Stimulated activated CD4-positive, alpha-beta T cell treated with anti-CD3 and anti-CD28 coated beads, Interleukin-15, amount 100 ng/mL, for 24 hours (primary cell): Measurements from ENCODE around the gene SIK3.
"Not testable (repeated sequence)": the region's sequence is repeated elsewhere in the genome, so short reads cannot be mapped to it uniquely, and the experiment has no call there.

Source experiments
- DNase-seq: peaks from one replicate; pipeline ENCODE4 v3.0.0-alpha.2; 2020

SIK3 gene

DNA sequence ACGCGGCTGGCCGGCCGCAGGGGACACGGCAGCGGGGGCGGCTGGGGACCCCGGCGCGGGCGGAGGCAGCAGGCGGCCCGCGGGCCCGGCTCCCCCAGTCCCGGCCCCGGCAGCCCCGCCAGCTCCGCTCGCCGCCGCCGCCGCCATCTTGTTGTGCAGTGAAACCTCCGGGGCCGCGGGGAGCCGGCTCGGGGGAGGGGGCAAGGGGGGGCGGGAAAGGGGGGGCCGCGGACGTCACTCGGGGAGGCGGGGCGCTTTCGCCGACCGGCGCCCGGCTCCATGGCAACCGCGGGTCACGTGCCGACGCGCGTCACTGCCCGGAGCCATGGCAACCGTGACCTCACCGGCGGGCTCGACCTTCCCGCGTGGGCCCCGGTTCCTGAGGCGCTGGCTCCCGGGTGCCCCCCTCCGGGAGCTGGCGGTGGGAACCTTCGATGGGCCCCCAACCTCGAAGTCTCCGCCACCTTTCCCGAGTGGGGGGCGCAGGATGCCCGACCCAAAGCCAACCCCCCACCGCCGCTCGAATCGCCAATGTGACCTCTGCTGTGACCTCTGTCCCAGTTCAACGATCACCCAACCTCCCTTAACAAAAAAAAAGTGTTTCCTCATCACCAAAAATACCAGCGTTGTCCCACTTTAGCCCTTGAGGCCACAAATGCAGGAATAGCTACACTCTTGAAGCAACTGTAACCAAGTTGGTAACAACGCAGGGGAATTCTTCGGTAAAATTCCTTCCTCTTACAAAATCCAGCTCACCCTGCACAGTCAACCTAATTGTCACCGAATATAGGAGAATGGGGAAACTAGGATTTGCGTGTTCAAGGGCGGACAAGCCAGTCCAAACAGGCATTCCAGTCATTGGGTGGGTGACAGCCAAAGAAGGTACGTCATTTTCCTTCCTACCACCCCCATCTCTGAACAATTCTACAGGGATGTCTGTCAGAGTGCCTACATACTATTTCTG is at the start of gene SIK3:
SIK3 (minus strand) TSS at position 160 of the 964 bp plus-strand sequence; CDS start at position 147, 13 bp downstream.
- peak; percentile 93 for DNase-seq

DNA sequence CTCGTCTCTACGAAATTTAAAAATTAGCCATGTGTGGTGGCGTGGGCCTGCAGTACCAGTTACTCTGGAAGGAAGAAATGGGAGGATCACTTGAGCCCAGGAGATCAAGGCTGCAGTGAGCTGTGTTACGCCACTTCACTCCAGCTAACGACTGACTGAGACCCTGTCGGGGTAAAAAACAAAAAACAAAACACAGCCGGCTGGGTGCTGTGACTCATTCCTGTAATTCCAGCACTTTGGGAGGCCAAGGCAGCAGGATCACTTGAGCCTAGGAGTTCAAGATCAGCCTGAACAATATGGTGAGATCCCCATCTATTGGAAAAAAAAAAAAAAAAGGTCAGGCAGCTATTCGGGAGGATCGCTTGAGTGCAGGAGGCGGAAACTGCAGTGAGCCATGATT is 48.3 kb upstream of the SIK3 start:
- no peak for DNase-seq

DNA sequence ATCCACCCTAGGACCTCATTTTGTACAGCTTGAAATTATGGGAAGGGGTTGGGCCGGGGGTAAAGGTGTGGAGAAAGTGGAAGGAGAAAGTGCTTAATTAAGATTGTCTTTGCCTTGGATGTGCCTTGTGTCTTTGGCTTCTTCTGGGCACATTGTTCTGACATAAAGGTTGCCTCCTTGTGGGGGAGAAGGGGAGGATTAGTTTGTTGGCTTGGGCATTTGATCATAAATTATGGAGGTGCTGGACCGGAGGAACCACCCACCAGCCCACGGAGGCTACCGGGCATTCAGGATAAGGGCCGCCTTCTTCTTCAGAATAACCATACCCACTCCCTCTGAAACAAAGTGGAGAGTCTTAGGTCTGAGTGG is 47.1 kb upstream of the SIK3 start:
- peak; percentile 8 for DNase-seq

DNA sequence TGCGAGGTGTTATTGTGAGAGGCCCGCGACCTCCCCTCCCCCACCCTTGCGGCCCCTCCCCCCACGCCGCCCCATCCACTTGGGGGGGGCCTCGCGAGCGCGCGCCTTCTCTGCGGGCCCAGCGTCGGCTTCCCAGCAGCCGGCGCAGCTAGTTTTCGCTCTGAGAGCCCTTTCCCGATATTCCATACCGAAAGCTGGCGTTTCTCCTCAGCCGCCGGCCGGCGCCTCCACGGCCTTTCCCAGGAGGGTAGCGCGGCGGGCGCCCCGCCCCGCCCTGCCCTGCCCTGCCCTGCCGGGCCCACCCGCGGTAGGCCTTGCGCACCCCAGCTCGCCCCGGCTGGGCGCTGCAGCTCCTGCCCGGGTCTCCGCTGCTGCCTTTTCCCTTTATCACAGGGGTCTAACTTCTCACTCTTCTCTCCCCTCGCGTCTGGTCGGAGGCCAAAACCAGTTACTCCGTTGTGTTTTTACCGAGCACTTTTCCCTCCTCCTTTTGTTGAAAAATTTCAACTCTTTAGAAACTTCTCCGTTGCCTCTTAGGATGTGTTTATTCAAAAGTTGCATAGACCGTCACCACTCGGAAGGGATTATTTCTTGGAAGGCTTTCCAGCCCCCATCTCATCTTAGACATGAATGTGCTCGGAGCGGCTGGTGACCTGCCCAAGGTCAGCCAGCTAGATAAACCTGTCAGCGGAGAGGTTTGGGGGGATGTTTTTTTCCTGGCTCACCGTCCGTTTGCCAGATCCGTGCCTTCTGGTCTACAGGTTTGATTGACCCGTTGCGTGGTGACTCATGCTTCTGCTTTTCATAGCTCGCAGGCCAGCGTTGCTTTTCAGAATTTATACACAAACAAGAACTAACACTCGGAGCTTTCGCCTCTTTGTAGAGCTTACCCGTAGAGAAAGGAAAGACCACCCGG is 46.5 kb upstream of the SIK3 start:
- peak; percentile 45 for DNase-seq

DNA sequence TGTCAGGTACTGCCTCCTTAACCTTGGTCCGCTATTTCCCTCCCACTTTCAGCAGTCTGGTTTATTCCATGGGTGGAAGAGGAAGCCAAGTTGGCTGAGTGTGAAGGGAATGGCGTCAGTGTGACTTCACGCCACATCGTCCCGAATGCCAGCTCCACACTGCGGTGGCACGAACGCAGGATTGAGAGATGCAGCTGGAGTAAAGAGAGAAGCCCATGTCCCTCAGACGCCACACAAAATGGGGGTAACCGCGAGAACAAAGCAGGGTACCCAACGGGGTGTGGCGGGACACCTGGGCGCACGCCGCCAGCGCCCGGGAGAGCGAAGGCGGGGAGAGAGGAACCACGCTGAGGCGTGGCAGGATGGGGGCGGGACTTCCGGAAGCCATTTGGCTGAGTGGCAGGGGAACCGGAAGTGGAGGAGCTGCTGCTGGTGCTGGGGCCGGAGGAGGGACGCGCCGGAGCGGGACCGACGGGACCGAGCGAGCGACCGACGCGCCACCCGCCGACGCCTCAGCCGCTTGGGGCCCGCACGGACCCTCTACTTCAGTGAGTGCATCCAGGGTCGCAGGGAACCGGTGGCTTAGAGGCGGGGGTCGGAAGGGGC is 45.7 kb upstream of the SIK3 start, which contains the start of gene PAFAH1B2:
PAFAH1B2 (plus strand) TSS at position 417 of the 606 bp plus-strand sequence. CDS start 8,161 bp downstream, outside the sequence.
- peak; percentile 98 for DNase-seq

DNA sequence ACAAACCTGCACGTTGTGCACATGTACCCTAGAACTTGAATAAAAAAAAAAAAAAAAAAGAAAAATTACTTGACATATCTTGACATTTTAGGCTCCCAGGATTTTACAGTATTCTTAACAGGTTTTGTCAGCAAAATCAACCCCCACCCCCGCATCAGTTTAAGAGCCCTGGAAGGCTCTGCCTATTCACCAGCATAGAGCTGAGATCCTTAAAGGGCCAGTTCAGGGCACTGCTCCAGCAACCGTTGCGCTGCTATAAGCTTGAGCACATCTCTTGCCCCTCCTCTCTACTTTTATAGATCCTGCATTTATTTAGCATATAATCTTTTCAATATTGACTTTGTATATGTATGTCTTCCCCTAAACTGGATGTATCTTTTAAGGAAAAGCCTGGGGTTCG is 45.2 kb upstream of the SIK3 start:
- peak; percentile 43 for DNase-seq

- DNase-seq, result not testable (repeated sequence)
Measured at GRCh38 chr11:117137223-117138086, 39.2 kb upstream of the SIK3 start.

GRCh38 chr11:117134979-117135378 is 36.8 kb upstream of the SIK3 start:
- not testable (repeated sequence) for DNase-seq

- DNase-seq, result no peak
Measured at GRCh38 chr11:117134431-117134830, 36.2 kb upstream of the SIK3 start.

DNA sequence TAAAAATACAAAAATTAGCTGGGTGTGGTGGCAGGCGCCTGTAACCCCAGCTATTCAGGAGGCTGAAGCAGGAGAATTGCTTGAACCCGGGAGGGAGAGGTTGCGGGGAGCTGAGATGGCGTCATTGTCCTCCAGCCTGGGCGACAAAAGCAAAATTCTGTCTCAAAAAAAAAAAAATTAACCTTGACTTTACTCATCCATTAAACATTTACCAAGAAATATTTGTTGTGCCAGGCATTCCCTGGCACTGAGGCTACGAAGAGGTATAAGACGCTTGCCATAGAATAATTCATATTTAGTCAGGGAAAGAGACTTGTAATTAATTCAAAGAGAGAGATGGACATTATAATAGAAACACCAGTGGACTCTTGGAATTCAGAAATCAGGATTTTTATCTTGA is 32.7 kb upstream of the SIK3 start:
- no peak for DNase-seq

GRCh38 chr11:117130396-117130795 is 32.2 kb upstream of the SIK3 start:
- not testable (repeated sequence) for DNase-seq

GRCh38 chr11:117128289-117128688 is 30.1 kb upstream of the SIK3 start:
- no peak for DNase-seq

DNA sequence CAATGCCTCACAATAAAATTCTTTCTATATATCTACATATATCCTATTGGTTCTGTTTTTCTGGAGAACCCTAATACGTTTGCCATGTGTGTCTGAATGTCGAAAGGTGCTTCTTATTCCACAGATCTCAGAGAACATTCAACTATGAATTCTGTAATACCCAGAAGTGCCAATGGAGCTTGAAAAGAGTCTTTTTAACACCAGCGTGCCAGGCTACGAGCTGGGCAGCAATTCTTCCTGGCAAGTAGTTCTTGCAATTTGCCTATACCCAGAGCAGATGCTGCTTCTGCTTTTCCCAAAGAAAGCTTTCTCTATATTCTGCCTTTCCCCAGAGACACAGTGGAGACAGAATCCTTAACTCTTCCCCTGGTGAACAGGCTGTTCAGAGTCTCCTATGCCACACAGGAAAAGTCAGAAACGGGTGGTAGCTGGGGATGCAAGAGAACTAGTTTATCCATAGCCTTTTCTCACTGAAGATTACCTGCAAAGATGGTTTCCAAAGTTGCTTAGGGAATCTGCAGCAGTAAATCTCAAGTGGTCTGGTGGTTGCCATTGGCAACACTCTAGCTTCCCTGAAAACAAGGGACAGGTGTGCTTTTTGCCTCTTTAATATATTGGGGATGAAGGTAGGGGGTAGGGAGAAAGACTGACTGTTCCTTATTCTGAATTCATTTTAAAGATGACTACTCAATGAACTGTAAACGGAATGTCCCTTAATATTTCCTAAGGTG is 29.1 kb upstream of the SIK3 start:
- DNase-seq, result no peak

DNA sequence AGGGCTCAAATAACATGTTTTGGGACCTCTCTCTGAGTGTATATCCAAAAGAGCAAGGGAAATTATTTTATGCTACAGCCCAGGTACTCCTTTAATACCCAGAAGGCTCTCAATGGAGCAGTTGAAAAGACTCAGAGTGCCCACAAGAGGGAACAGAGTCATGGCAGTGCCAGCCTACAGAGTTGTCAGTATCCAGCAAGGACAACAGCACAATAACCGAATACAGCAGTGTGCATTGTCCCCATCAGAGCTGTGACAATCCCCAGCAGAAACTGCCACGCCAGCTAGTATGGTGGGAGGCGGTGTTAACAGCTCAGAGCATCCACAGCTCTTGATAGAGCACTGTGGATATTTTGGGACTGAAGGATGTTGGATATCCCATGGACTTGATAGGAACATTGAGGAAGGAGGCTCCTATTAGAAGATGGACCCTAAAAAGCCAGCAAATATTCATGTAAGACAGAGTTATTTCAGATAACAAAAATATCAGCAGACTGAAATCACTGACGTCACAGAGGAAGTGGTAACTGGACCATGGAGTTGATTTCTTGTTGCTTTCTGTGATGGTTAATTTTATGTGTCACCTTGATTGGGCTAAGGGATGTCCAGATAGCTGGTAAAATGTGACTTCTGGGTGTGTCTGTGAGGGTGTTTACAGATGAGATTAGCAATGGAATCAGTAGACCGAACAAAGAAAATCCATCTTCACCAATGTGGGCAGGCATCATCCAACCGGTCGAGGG is 28.2 kb upstream of the SIK3 start:
- DNase-seq, result no peak

DNA sequence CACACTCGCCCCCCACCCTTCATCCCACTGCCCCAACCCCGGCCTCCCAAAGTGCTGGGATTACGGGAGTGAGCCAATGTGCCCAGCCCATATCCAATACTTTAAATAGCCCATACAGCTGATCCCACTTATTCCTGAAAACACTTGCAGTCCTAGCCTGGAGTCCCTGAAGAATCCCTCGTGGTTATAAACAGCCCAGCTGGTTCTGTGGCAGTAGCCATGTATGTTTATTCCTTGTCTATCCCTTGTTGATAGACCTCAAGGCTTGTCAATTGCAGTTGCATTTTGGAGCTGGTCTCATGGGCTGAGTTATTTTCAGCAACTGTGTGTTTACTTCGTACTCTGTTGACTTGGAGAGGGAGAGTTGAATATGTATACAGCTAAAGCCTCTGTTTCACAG is 24.3 kb upstream of the SIK3 start:
- DNase-seq, result no peak

- no peak for DNase-seq
Measured at GRCh38 chr11:117121176-117121575, 22.9 kb upstream of the SIK3 start.

GRCh38 chr11:117117681-117118080 is 19.5 kb upstream of the SIK3 start:
- DNase-seq, result no peak

DNA sequence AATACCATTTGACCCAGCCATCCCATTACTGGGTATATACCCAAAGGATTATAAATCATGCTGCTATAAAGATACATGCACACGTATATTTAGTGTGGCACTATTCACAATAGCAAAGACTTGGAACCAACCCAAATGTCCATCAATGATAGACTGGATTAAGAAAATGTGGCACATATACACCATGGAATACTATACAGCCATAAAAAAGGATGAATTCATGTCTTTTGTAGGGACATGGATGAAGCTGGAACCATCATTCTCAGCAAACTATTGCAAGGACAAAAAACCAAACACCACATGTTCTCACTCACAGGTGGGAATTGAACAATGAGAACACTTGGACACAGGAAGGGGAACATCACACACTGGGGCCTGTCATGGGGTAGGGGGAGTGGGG is 14.7 kb upstream of the SIK3 start:
- DNase-seq, result not testable (repeated sequence)

- not testable (repeated sequence) for DNase-seq
Measured at GRCh38 chr11:117112497-117112896, 14.3 kb upstream of the SIK3 start.

DNA sequence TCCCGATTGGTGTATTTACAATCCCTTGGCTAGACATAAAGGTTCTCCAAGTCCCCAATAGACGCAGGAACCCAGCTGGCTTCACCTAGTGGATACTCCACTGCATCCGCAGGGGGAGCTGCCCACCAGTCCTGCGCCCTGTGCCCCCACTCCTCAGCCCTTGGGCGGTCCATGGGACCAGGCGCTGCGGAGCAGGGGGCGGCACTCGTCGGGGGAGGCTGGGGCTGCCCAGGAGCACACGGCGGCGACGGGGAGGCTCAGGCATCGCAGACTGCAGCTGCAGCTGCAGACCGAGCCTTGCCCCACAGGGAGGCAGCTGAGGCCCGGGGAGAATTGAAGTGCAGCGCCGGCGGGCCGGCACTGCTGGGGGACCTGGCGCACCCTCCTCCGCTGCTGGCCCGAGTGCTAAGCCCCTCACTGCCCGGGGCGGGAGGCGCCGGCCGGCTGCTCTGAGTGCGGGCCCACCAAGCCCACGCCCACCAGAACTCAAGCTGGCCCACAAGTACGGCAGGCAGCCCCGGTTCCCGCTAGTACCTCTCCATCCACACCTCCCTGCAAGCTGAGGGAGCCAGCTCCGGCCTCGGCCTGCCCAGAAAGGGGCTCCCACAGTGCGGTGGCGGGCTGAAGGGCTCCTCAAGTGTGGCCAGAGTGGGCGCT is 12.2 kb upstream of the SIK3 start:
- DNase-seq, result no peak
